Measurements from ENCODE around the gene FOXJ3. TPM values are rescaled to one million over a fixed set of nuclear protein-coding genes. Genes with fewer than 3 reads are reported as not detected.

The FOXJ3 gene
- total RNA-seq, 1 donor from 2014 or later = 13.2 TPM

DNA sequence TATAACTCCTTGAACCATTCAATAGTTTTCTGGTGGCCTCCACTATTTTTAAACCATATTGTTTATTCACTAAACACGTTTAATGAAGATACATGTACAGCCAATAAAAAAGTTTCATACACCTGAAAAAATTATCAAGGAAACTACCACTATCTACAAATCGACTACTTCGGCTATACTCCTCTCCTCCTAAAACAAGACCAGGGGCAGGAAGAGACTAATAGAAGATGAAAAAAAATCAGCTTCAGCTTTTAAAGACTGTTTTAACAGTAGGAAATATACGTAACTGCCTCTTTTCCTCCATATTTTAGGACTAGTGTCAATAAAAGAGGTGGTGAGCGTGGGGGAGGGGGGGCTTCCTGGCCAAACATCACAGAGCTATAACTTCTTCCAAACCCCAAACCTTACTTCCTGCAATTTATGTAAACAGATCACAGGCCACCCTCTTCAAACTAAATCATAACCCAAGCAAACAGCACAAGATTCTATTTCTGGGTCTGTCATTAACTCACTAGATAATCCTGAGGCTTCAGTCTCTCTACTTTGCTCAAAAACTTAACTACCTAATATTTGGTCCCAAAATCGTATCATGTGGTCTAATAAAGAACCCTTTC, 15.1 kb downstream of the FOXJ3 start:
- no peak for DNase-seq (ENCODE audit: low read depth)
- no peaks in the 10 kb centered on the region for H3K36me3 ChIP-seq (ENCODE audit: control insufficient read depth, insufficient read depth, low read length)
- no peak overlapping the region for H3K4me3 ChIP-seq (ENCODE audit: low read depth, low read length)
- no peak for FAIRE-seq
- no peaks in the 10 kb centered on the region for H3K27me3 ChIP-seq (ENCODE audit: control insufficient read depth, insufficient read depth, low read length)
- TF ChIP-seq CTCF (IDR thresholded peaks at IDR 0.05; ENCODE audit: insufficient read depth, low read length, severe bottlenecking) = no peak

DNA sequence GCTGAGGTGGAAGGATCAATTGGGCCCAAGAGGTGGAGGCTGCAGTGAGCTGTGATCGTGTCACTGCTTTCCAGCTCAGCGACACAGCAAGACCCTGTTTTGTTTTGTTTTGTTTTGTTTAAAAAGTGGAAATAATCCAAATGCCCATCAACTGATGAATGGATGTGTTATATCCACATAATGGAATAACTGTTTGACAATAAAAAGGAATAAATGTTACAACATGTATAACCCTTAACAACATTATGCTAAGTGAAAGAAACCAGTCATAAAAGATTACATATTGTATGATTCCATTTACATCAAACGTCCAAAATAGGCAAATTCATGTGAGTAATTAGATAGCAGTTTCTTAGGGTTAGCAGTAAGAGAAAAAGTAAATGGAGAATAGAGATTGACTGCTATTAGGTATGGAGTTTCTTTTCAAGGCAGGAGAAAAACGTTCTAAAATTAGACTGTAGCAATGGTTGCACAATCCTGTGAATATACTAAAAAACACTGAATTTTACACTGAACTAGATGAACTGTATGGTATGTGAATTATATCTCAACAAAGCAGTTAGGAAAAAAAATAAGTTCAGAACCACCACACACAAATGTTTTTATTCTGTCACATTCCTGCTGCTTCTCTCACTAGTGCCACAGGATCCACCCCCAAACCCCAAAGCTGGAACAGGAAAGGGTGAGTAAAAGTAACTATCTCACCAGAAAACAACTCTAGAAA, 15.7 kb downstream of the FOXJ3 start:
- no peak for TF ChIP-seq CTCF (IDR thresholded peaks at IDR 0.05; ENCODE audit: insufficient read depth, low read length, severe bottlenecking)
- DNase-seq (ENCODE audit: low read depth) (no peak), FAIRE-seq (no peak)
- no peaks in the 10 kb centered on the region for H3K36me3 ChIP-seq (ENCODE audit: control insufficient read depth, insufficient read depth, low read length)
- H3K27me3 ChIP-seq (ENCODE audit: control insufficient read depth, insufficient read depth, low read length) = no peaks in the 10 kb centered on the region
- H3K4me3 ChIP-seq (ENCODE audit: low read depth, low read length) = no peak overlapping the region

- H3K4me3 ChIP-seq (ENCODE audit: low read depth, low read length) = no peak overlapping the region
- H3K27me3 ChIP-seq (ENCODE audit: control insufficient read depth, insufficient read depth, low read length) = no peaks in the 10 kb centered on the region
- FAIRE-seq (no peak), DNase-seq (ENCODE audit: low read depth) (no peak)
- H3K36me3 ChIP-seq (ENCODE audit: control insufficient read depth, insufficient read depth, low read length) = no peaks in the 10 kb centered on the region
- no peak for TF ChIP-seq CTCF (IDR thresholded peaks at IDR 0.05; ENCODE audit: insufficient read depth, low read length, severe bottlenecking)
These were observed 16.4 kb downstream of the FOXJ3 start for GRCh38 chr1:42318601-42319000.

DNA sequence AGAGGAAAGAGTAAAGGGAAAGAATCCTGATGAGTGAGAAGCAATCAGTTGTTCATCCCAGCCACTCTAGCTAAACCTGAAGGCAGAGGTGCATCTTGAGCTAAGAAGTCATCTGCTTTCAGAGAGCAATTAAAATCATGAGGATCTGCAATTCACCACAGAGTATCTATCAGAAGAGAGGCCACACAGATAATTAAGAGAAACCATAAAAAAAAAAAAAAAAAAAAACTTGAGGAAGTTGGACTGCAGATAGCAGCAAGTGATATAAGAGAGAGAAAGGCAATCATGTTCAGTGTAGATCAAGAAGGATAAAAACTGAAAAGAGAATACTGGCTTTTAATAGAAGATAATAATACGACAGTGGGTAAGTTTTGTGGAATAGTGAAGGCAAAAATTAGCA, 17.7 kb downstream of the FOXJ3 start:
- DNase-seq (ENCODE audit: low read depth) (no peak), FAIRE-seq (no peak)
- no peaks in the 10 kb centered on the region for H3K36me3 ChIP-seq (ENCODE audit: control insufficient read depth, insufficient read depth, low read length)
- no peak for TF ChIP-seq CTCF (IDR thresholded peaks at IDR 0.05; ENCODE audit: insufficient read depth, low read length, severe bottlenecking)
- H3K4me3 ChIP-seq (ENCODE audit: low read depth, low read length) = no peak overlapping the region
- H3K27me3 ChIP-seq (ENCODE audit: control insufficient read depth, insufficient read depth, low read length) = no peaks in the 10 kb centered on the region

GRCh38 chr1:42316292-42316691, 18.7 kb downstream of the FOXJ3 start:
- Histone ChIP-seq H3K27me3 (ENCODE audit: control insufficient read depth, insufficient read depth, low read length) (no peaks in the 10 kb centered on the region), H3K36me3 (ENCODE audit: control insufficient read depth, insufficient read depth, low read length) (no peaks in the 10 kb centered on the region), H3K4me3 (ENCODE audit: low read depth, low read length) (no peak overlapping the region)
- no peak for FAIRE-seq
- no peak for DNase-seq (ENCODE audit: low read depth)
- TF ChIP-seq CTCF (IDR thresholded peaks at IDR 0.05; ENCODE audit: insufficient read depth, low read length, severe bottlenecking) = no peak

Data from bronchial epithelial cell (primary cell).